GM21360 (cell line): ENCODE data around the gene GDPD5.

Experiments
- ATAC-seq: cut with Tn5 transposase; IDR thresholded peaks from one replicate; pipeline ENCODE4 v1.9.1; 2021; ENCODE audit warnings: mild to moderate bottlenecking, moderate library complexity; ENCODE audit not compliant: unreplicated experiment

The GDPD5 gene

GRCh38 chr11:75516886-75517285, 8.9 kb downstream of the GDPD5 start:
- ATAC-seq = no peak

- no peak for ATAC-seq
Measured at GRCh38 chr11:75516140-75516539, 9.6 kb downstream of the GDPD5 start.

GRCh38 chr11:75514596-75514995, 11.1 kb downstream of the GDPD5 start:
- no peak for ATAC-seq

GRCh38 chr11:75513250-75513649, 12.5 kb downstream of the GDPD5 start:
- no peak for ATAC-seq

- no peak for ATAC-seq
Measured at GRCh38 chr11:75510723-75511019, 15.1 kb downstream of the GDPD5 start.

GRCh38 chr11:75510004-75510722, 15.6 kb downstream of the GDPD5 start:
- no peak for ATAC-seq

GRCh38 chr11:75509020-75509720, 16.6 kb downstream of the GDPD5 start:
- ATAC-seq = no peak

GRCh38 chr11:75508051-75508561, 17.6 kb downstream of the GDPD5 start:
- no peak for ATAC-seq

GRCh38 chr11:75507571-75507970, 18.2 kb downstream of the GDPD5 start:
- ATAC-seq = no peak

- no peak for ATAC-seq
Measured at GRCh38 chr11:75506827-75507226, 18.9 kb downstream of the GDPD5 start.

- no peak for ATAC-seq
Measured at GRCh38 chr11:75505916-75506692, 19.6 kb downstream of the GDPD5 start.

GRCh38 chr11:75504501-75504900, 21.2 kb downstream of the GDPD5 start:
- no peak for ATAC-seq

GRCh38 chr11:75503531-75504099, 22.1 kb downstream of the GDPD5 start:
- ATAC-seq = no peak

GRCh38 chr11:75502138-75502537, 23.6 kb downstream of the GDPD5 start:
- ATAC-seq = no peak

- no peak for ATAC-seq
Measured at GRCh38 chr11:75500742-75501141, 25.0 kb downstream of the GDPD5 start.

- no peak for ATAC-seq
Measured at GRCh38 chr11:75499423-75500190, 26.1 kb downstream of the GDPD5 start.

GRCh38 chr11:75498556-75499255, 27.0 kb downstream of the GDPD5 start:
- ATAC-seq = no peak

- no peak for ATAC-seq
Measured at GRCh38 chr11:75497788-75498409, 27.8 kb downstream of the GDPD5 start.

GRCh38 chr11:75496305-75496752, 29.4 kb downstream of the GDPD5 start:
- ATAC-seq = no peak
